Colonic mucosa (tissue), 4 donors: ENCODE measurements around the gene GNMT. TPM values are rescaled to one million over a fixed set of nuclear protein-coding genes. Genes with fewer than 3 reads are reported as not detected.

ENCODE experiments used
- DNase-seq: peaks from one replicate; pipeline ENCODE4 v3.0.0-alpha.2; 2020
- H3K27ac ChIP-seq: fragments of 200-600 bp; one replicate; pipeline ENCODE4 v1.8.0; 2021
- H3K27me3 ChIP-seq: fragments of 200-600 bp; one replicate; pipeline ENCODE4 v1.8.0; 2021
- H3K36me3 ChIP-seq: fragments of 200-600 bp; one replicate; pipeline ENCODE4 v1.8.0; 2021
- H3K4me1 ChIP-seq: fragments of 200-600 bp; one replicate; pipeline ENCODE4 v1.8.0; 2021; ENCODE audit warnings: mild to moderate bottlenecking
- H3K4me3 ChIP-seq: fragments of 200-600 bp; one replicate; pipeline ENCODE4 v1.8.0; 2021
- H3K9ac ChIP-seq, 2 donors: one replicate each; pipeline ENCODE4 v1.7.0; 2013; ENCODE audit warnings: control low read depth in 2 of 2, low read depth in 2 of 2, low read length in 2 of 2
- H3K9me3 ChIP-seq: fragments of 200-600 bp; one replicate; pipeline ENCODE4 v1.8.0; 2021
- intact Hi-C: fragments of 100-400 bp; cut with DNase I; formaldehyde crosslinking; loops from one replicate; pipeline ENCODE4 v1.14.1; 2022
- total RNA-seq, 2 donors: library from RNA; stranded (reverse); fragmentation: NEBNext Ultra II Directional in 1 of 2; extraction: Animal tissue kit (Norgen Biotek cat#: 25700) in 1 of 2; gene quantifications; one replicate each; pipeline ENCODE4 v1.2.1, GENCODE V29; 2021
- TF ChIP-seq, protein P1 (sequence below): fragments of 200-600 bp; IDR thresholded peaks from one replicate; pipeline ENCODE4 v1.8.0; 2022; ENCODE audit warnings: antibody characterized with exemption, mild to moderate bottlenecking
- donor health status: healthy.
- donor health status: DM: no; HTN: no; CAD: no.
- donor health status: DM: no; HTN: no; CAD: no.

GNMT gene
- total RNA-seq, 2 donors from 2014 or later = 0.96 TPM; not detected in 1

DNA sequence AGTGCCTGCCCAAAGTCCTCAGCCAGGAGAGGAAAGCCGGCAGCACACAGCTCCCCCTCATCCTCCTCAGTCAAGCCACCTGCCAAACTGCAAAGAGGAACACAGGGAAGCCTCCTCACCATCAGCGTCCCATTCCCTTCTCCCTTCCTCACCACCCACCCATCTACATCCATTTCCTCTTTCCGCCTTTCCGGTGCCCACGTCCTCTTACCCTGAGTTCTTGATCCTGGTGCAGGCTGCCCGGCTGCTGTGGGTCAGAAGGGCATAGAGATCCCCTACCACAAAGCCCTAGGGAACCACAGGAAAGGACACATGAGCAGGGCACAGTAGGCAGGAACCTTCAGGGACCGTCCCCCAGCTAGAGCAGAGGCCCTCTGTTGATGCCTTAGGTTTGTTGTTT, 6.0 kb downstream of the GNMT start:
- intact Hi-C loops = no loop called here
- Histone ChIP-seq H3K4me3 (no peak overlapping the region), H3K27me3 (no peaks in the 10 kb centered on the region), H3K4me1 (no peaks in the 10 kb centered on the region), H3K27ac (no peak overlapping the region), H3K9me3 (no peaks in the 10 kb centered on the region), H3K36me3 (no peaks in the 10 kb centered on the region), H3K9ac (no peak overlapping the region)
- TF ChIP-seq, protein P1, sequence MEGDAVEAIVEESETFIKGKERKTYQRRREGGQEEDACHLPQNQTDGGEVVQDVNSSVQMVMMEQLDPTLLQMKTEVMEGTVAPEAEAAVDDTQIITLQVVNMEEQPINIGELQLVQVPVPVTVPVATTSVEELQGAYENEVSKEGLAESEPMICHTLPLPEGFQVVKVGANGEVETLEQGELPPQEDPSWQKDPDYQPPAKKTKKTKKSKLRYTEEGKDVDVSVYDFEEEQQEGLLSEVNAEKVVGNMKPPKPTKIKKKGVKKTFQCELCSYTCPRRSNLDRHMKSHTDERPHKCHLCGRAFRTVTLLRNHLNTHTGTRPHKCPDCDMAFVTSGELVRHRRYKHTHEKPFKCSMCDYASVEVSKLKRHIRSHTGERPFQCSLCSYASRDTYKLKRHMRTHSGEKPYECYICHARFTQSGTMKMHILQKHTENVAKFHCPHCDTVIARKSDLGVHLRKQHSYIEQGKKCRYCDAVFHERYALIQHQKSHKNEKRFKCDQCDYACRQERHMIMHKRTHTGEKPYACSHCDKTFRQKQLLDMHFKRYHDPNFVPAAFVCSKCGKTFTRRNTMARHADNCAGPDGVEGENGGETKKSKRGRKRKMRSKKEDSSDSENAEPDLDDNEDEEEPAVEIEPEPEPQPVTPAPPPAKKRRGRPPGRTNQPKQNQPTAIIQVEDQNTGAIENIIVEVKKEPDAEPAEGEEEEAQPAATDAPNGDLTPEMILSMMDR = no peak
- no peak for DNase-seq

DNA sequence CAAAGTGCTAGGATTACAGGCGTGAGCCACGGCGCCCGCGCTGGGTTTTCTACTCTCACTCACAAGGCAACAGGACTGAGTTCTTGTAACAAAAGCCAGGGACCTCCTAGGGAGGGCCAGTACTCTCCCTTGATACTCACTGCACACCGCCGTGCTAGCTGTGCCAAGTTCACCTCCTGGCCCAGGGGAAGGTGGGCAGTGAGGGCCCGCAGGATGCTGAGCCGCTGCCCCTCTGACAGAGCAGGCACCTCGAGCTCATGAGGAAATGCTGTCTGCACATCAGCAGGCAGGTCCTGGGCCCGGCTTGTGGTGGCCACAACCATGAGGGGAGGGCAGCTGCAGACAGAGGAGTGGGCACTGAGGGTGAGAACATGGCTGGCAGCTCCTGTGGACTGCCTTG, 6.7 kb downstream of the GNMT start:
- Histone ChIP-seq H3K27ac (no peak overlapping the region), H3K36me3 (no peaks in the 10 kb centered on the region), H3K4me3 (no peak overlapping the region), H3K9me3 (no peaks in the 10 kb centered on the region), H3K27me3 (no peaks in the 10 kb centered on the region), H3K9ac (no peak overlapping the region), H3K4me1 (no peaks in the 10 kb centered on the region)
- DNase-seq = no peak
- TF ChIP-seq, protein P1 = no peak
- intact Hi-C loops = no loop called here

DNA sequence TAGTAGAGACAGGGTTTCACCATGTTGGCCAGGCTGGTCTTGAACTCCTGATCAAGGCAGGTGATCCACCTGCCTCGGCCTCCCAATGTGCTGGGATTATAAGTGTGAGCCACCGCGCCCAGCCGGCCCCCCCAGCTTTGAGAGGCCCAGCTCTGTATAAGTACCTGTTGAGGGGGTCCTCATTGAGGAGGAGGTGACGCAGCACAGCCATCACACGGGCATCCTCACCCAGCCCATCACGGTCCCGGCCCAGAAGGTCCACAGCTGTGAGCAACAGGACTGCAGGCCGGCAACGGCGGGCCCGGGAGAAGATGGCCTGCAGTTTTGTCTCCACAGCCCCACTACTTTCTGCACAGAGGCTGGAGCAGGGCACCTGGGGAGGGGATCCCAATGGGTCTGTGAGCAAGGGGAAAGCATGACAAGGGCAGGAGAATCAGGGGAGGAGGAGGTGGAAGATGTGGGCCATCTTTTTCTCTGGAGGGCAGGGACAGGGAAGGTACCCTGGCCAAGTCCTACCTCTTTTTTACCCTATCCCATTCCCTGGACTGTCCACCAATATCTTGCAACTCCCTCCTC, 7.7 kb downstream of the GNMT start:
- no peaks in the 10 kb centered on the region for H3K9me3 ChIP-seq
- no peaks in the 10 kb centered on the region for H3K27me3 ChIP-seq
- H3K4me3 ChIP-seq = no peak overlapping the region
- H3K9ac ChIP-seq = no peak overlapping the region
- TF ChIP-seq, protein P1 = no peak
- no peaks in the 10 kb centered on the region for H3K36me3 ChIP-seq
- no peak overlapping the region for H3K27ac ChIP-seq
- no peaks in the 10 kb centered on the region for H3K4me1 ChIP-seq
- no peak for DNase-seq
- intact Hi-C loops = no loop called here

DNA sequence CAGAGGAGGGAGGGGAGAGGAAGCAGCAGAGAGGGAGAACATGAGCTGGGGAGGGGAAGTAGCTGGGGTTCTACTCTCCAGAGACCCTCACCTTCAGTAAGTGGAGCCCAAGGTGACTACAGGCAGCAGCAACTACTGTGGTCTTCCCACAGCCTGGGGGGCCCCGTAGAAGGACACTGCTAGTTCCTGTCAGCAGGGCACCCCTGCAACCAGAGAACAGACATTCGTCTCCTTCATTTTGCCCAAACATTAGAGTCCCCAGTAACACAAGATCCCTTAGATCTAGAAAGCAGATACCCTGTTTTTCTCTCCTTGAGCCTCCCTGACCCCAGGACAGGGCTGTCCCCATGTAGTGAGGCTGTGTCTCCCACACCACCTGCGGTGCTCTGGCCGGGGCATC, 8.2 kb downstream of the GNMT start:
- DNase-seq = no peak
- H3K4me1 ChIP-seq = no peaks in the 10 kb centered on the region
- intact Hi-C loops = no loop called here
- TF ChIP-seq, protein P1 = no peak
- H3K9ac ChIP-seq = peak overlapping the region in 1 of 2 donors; percentile 12
- H3K27ac ChIP-seq = no peak overlapping the region
- no peaks in the 10 kb centered on the region for H3K36me3 ChIP-seq
- H3K9me3 ChIP-seq = no peaks in the 10 kb centered on the region
- H3K4me3 ChIP-seq = no peak overlapping the region
- no peaks in the 10 kb centered on the region for H3K27me3 ChIP-seq

DNA sequence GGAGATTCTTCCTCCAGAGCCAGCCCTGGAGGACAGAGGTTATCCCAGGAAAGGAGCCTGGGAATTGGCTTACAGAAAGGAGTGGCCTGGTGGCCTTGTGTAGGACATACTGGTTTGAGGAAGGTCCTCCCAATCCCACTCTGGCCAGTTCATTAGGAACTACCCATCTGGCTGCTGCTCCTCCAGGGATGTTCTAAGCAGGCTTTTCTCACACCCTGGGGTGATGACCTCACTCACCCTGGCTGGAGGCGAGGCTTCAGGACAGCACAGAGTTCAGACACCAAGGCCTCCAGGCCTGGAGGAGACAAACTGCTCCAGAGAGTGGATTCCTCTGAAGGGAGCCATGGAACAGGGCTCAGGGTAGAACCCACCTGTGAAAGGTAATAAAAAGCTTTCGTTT, 8.9 kb downstream of the GNMT start:
- intact Hi-C loops = no loop called here
- Histone ChIP-seq H3K4me1 (no peaks in the 10 kb centered on the region), H3K27ac (no peak overlapping the region), H3K36me3 (no peaks in the 10 kb centered on the region), H3K9me3 (no peaks in the 10 kb centered on the region), H3K27me3 (no peaks in the 10 kb centered on the region), H3K9ac (no peak overlapping the region), H3K4me3 (no peak overlapping the region)
- TF ChIP-seq, protein P1 = no peak
- no peak for DNase-seq

DNA sequence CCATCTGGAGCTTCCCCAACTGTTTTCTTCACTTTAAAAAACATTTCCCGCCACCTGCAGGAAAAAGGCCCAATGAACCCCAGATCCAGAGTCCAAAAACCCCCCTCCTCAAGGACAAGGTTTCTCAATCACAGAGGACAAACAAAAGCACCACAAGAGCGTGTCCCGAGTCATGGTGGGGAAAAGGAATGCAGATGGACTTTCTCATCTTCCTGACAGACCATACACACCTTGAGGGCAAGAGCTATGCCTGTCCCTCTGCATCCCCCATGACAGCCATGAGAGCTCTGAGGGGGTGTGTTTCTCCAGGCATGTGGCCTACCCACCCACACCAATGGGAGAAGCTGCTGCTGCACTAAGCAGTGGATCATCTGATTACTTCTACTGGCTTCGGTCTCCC, 9.4 kb downstream of the GNMT start:
- no peak overlapping the region for H3K4me3 ChIP-seq
- no peaks in the 10 kb centered on the region for H3K4me1 ChIP-seq
- intact Hi-C loops = no loop called here
- no peak overlapping the region for H3K27ac ChIP-seq
- H3K36me3 ChIP-seq = no peaks in the 10 kb centered on the region
- no peaks in the 10 kb centered on the region for H3K27me3 ChIP-seq
- TF ChIP-seq, protein P1 = no peak
- no peak for DNase-seq
- H3K9ac ChIP-seq = no peak overlapping the region
- no peaks in the 10 kb centered on the region for H3K9me3 ChIP-seq
